ENCODE results near the gene PCYOX1L. TPM values are rescaled to one million over a fixed set of nuclear protein-coding genes. Genes with fewer than 3 reads are reported as not detected.

PCYOX1L gene
- total and polyA plus RNA-seq, 9 of the 15 experiments (the other 6 are each of a cell fraction or from before 2014, with no cell fraction given): 2.3 to 17.9 (median 6.0) TPM

DNA sequence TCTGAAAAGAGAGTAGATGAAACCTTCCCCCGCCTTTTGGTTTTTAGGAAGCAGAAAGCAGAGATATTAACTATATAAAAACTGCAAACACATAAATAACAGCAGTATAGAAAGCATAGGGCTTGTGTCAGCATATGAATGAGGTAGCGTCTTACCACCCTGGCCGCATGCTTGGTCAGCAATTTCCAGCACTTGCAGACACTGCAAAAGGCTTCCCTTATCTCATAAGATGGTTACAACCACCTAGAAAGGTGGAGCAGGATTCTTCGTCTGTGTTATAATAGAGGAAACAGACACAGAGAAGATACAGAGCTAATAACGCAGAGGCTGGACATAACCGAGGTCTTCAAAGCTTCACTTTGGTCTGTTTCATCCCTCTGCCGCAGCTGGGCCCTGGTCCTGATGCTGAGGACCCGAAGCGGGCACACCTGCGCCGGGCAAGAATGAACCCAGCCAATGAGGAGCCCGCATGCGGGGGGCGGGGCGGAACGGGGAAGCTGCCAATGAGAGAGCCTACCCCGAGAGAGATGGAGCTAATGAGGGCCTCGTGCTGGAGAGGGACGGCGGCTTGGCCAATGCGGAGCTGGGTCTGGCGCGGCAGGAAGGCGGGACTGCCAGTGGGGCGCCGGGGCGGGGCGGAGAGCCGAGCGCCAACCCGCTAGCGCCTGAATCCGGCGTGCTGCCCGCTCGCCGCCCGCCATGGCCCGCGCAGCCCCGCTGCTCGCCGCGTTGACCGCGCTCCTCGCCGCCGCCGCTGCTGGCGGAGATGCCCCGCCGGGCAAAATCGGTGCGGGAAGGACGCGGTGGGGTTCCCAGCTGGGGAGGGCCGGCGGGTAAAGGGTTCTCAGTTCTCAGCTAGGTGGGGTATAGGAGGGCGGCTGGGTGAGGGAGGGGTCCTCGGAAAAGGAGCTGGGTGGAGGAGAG is at the start of gene PCYOX1L (continued):
- TF ChIP-seq NR4A1 (CRISPR knock-in tag; IDR thresholded peaks at IDR 0.05) (0 out of 2 replicates have a peak, but pooled peaks have one; percentile 27), NR4A1 (tag; IDR thresholded peaks at IDR 0.05) (no peak), POLR2G (IDR thresholded peaks at IDR 0.05; ENCODE audit: low read depth, low read length) (peak; percentile 98), TCF7L2 (IDR thresholded peaks at IDR 0.05; ENCODE audit: low read depth, low read length) (peak; percentile 80; the same call in 1 of the 2 replicates), CBFA2T2 (conservative IDR thresholded peaks at IDR 0.05) (no peak), TAF1 (IDR thresholded peaks at IDR 0.05; ENCODE audit: control insufficient read depth, extremely low read depth, insufficient read depth, low read length, severe bottlenecking) (peak; percentile 64), CBFA2T3 (IDR thresholded peaks at IDR 0.05) (0 out of 2 replicates have a peak, but pooled peaks have one; percentile 17), YY1 (IDR thresholded peaks at IDR 0.05; ENCODE audit: borderline replicate concordance in 1 of 3, control insufficient read depth in 1 of 3, extremely low read depth in 1 of 3, insufficient read depth in 3 of 3, insufficient read length in 1 of 3, insufficient replicate concordance in 2 of 3, low read depth in 1 of 3, low read length in 2 of 3) (peak in 2 of 3 experiments; percentile 82 to 89), MEF2A (IDR thresholded peaks at IDR 0.05; ENCODE audit: control insufficient read depth, low read depth, low read length) (no peak), ZZZ3 (IDR thresholded peaks at IDR 0.05) (no peak), GATA2 (CRISPR knock-in tag; IDR thresholded peaks at IDR 0.05) (peak; percentile 44; the same call in 1 of the 2 replicates), NRF1 (conservative IDR thresholded peaks at IDR 0.05 in 1 of 2, IDR thresholded peaks at IDR 0.05 in 1 of 2) (peak; percentile 80 to 83), ZNF75A (CRISPR knock-in tag; IDR thresholded peaks at IDR 0.05) (no peak), KDM1A (IDR thresholded peaks at IDR 0.05) (peak; percentile 63 to 77), FOXM1 (IDR thresholded peaks at IDR 0.05; ENCODE audit: low read depth) (peak; percentile 63; the same call in 1 of the 2 replicates), FOXM1 (CRISPR knock-in tag; IDR thresholded peaks at IDR 0.05; ENCODE audit: low read depth) (no peak), ZFX (CRISPR knock-in tag; IDR thresholded peaks at IDR 0.05) (peak; percentile 62), TEAD1 (CRISPR knock-in tag; IDR thresholded peaks at IDR 0.05) (peak; percentile 23 to 50; a peak in 1 of 4 replicates), MEIS2 (IDR thresholded peaks at IDR 0.05; ENCODE audit: partially characterized antibody) (peak; percentile 13)
- TF ChIP-seq, protein P1, sequence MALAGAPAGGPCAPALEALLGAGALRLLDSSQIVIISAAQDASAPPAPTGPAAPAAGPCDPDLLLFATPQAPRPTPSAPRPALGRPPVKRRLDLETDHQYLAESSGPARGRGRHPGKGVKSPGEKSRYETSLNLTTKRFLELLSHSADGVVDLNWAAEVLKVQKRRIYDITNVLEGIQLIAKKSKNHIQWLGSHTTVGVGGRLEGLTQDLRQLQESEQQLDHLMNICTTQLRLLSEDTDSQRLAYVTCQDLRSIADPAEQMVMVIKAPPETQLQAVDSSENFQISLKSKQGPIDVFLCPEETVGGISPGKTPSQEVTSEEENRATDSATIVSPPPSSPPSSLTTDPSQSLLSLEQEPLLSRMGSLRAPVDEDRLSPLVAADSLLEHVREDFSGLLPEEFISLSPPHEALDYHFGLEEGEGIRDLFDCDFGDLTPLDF (CRISPR knock-in tag; IDR thresholded peaks at IDR 0.05): 0 out of 2 replicates have a peak, but pooled peaks have one; percentile 68
- TF ChIP-seq, protein P2, sequence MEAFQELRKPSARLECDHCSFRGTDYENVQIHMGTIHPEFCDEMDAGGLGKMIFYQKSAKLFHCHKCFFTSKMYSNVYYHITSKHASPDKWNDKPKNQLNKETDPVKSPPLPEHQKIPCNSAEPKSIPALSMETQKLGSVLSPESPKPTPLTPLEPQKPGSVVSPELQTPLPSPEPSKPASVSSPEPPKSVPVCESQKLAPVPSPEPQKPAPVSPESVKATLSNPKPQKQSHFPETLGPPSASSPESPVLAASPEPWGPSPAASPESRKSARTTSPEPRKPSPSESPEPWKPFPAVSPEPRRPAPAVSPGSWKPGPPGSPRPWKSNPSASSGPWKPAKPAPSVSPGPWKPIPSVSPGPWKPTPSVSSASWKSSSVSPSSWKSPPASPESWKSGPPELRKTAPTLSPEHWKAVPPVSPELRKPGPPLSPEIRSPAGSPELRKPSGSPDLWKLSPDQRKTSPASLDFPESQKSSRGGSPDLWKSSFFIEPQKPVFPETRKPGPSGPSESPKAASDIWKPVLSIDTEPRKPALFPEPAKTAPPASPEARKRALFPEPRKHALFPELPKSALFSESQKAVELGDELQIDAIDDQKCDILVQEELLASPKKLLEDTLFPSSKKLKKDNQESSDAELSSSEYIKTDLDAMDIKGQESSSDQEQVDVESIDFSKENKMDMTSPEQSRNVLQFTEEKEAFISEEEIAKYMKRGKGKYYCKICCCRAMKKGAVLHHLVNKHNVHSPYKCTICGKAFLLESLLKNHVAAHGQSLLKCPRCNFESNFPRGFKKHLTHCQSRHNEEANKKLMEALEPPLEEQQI (IDR thresholded peaks at IDR 0.05): no peak
- TF ChIP-seq, protein P3, sequence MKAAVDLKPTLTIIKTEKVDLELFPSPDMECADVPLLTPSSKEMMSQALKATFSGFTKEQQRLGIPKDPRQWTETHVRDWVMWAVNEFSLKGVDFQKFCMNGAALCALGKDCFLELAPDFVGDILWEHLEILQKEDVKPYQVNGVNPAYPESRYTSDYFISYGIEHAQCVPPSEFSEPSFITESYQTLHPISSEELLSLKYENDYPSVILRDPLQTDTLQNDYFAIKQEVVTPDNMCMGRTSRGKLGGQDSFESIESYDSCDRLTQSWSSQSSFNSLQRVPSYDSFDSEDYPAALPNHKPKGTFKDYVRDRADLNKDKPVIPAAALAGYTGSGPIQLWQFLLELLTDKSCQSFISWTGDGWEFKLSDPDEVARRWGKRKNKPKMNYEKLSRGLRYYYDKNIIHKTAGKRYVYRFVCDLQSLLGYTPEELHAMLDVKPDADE (conservative IDR thresholded peaks at IDR 0.05; ENCODE audit: control insufficient read depth, low read depth, low read length): no peak

All from K562 (cell line).